ENCODE results near the gene TFPI2.
"Not testable (repeated sequence)": the region's sequence is repeated elsewhere in the genome, so short reads cannot be mapped to it uniquely, and the experiment has no call there.

Gene TFPI2

GRCh38 chr7:93890464-93891068, at the start of gene TFPI2:
Gene TFPI2, minus strand, starts transcription at chr7:93890753. Its CDS starts 75 bp downstream, at chr7:93890678.
- no peak for DNase-seq (ENCODE audit: low read depth)

GRCh38 chr7:93938293-93938692, 47.7 kb upstream of the TFPI2 start:
- DNase-seq (ENCODE audit: low read depth): no peak

GRCh38 chr7:93937818-93938217, 47.3 kb upstream of the TFPI2 start:
- DNase-seq (ENCODE audit: low read depth): no peak

GRCh38 chr7:93935102-93935501, 44.5 kb upstream of the TFPI2 start:
- no peak for DNase-seq (ENCODE audit: low read depth)

GRCh38 chr7:93933156-93933555, 42.6 kb upstream of the TFPI2 start:
- DNase-seq (ENCODE audit: low read depth): no peak

- DNase-seq (ENCODE audit: low read depth): no peak
Measured at GRCh38 chr7:93931655-93932054, 41.1 kb upstream of the TFPI2 start.

- no peak for DNase-seq (ENCODE audit: low read depth)
Measured at GRCh38 chr7:93927585-93927984, 37.0 kb upstream of the TFPI2 start.

- no peak for DNase-seq (ENCODE audit: low read depth)
Measured at GRCh38 chr7:93926800-93927199, 36.2 kb upstream of the TFPI2 start.

- DNase-seq (ENCODE audit: low read depth): no peak
Measured at GRCh38 chr7:93923942-93924341, 33.4 kb upstream of the TFPI2 start.

GRCh38 chr7:93923296-93923695, 32.7 kb upstream of the TFPI2 start:
- DNase-seq (ENCODE audit: low read depth): no peak

- DNase-seq (ENCODE audit: low read depth): no peak
Measured at GRCh38 chr7:93921607-93922566, 31.3 kb upstream of the TFPI2 start, which contains the start of gene GNG11. Gene GNG11, plus strand, starts transcription at chr7:93921735. Its CDS starts 403 bp downstream, at chr7:93922138.

GRCh38 chr7:93921186-93921585, 30.6 kb upstream of the TFPI2 start:
- DNase-seq (ENCODE audit: low read depth): no peak

- no peak for DNase-seq (ENCODE audit: low read depth)
Measured at GRCh38 chr7:93920496-93921182, 30.1 kb upstream of the TFPI2 start.

GRCh38 chr7:93916315-93916714, 25.8 kb upstream of the TFPI2 start:
- DNase-seq (ENCODE audit: low read depth): not testable (repeated sequence)

GRCh38 chr7:93915888-93916287, 25.3 kb upstream of the TFPI2 start:
- DNase-seq (ENCODE audit: low read depth): not testable (repeated sequence)

GRCh38 chr7:93915206-93915842, 24.8 kb upstream of the TFPI2 start:
- not testable (repeated sequence) for DNase-seq (ENCODE audit: low read depth)

- no peak for DNase-seq (ENCODE audit: low read depth)
Measured at GRCh38 chr7:93914581-93915066, 24.1 kb upstream of the TFPI2 start.

- no peak for DNase-seq (ENCODE audit: low read depth)
Measured at GRCh38 chr7:93913197-93913596, 22.6 kb upstream of the TFPI2 start.

- DNase-seq (ENCODE audit: low read depth): not testable (repeated sequence)
Measured at GRCh38 chr7:93911661-93912060, 21.1 kb upstream of the TFPI2 start.

- not testable (repeated sequence) for DNase-seq (ENCODE audit: low read depth)
Measured at GRCh38 chr7:93911242-93911641, 20.7 kb upstream of the TFPI2 start.

- no peak for DNase-seq (ENCODE audit: low read depth)
Measured at GRCh38 chr7:93910076-93910994, 19.8 kb upstream of the TFPI2 start.

Data from stimulated activated CD8-positive, alpha-beta memory T cell treated with anti-CD3 and anti-CD28 coated beads, Interleukin-12 subunit alpha, Interleukin-12 subunit beta, amount 100 ng/mL, for 1 hour (primary cell).